Activated naive CD4-positive, alpha-beta T cell treated with anti-CD3 and anti-CD28 coated beads for 36 hours (primary cell): Measurements from ENCODE around the gene TAF9. TPM values are rescaled to one million over a fixed set of nuclear protein-coding genes. Genes with fewer than 3 reads are reported as not detected.
"Not testable (repeated sequence)": the region's sequence is repeated elsewhere in the genome, so short reads cannot be mapped to it uniquely, and the experiment has no call there.

Experiments
- CTCF ChIA-PET: fragments of 350-600 bp; sonication (Branson Sonifier 250); formaldehyde crosslinking; loops from one replicate; lab custom pipeline; 2021; ENCODE audit warnings: antibody characterized with exemption; lab: Charles Lee
- DNase-seq: peaks from one replicate; pipeline ENCODE4 v3.0.0-alpha.2; 2020
- H3K27ac Mint-ChIP-seq: one replicate; pipeline ENCODE4 v1.8.0; 2021; ENCODE audit warnings: mild to moderate bottlenecking, mixed read lengths
- H3K27me3 Mint-ChIP-seq: one replicate; pipeline ENCODE4 v1.8.0; 2021; ENCODE audit warnings: low read depth, mixed read lengths
- H3K36me3 Mint-ChIP-seq: one replicate; pipeline ENCODE4 v1.8.0; 2021; ENCODE audit warnings: low read depth, mixed read lengths
- H3K4me1 Mint-ChIP-seq: one replicate; pipeline ENCODE4 v1.8.0; 2021; ENCODE audit warnings: low read depth, mixed read lengths
- H3K4me3 Mint-ChIP-seq: one replicate; pipeline ENCODE4 v1.8.0; 2021; ENCODE audit warnings: mild to moderate bottlenecking, moderate library complexity, mixed read lengths
- H3K9me3 Mint-ChIP-seq: one replicate; pipeline ENCODE4 v1.8.0; 2021; ENCODE audit warnings: mixed read lengths
- intact Hi-C: fragments of 100-400 bp; cut with micrococcal nuclease; formaldehyde crosslinking; loops from one replicate; pipeline ENCODE4 v1.15.1; 2023
- total RNA-seq, 2 experiments: library from RNA; stranded (reverse); gene quantifications; one replicate each; pipeline ENCODE4 v1.2.3, GENCODE V29; 2021

Gene TAF9, protein sequence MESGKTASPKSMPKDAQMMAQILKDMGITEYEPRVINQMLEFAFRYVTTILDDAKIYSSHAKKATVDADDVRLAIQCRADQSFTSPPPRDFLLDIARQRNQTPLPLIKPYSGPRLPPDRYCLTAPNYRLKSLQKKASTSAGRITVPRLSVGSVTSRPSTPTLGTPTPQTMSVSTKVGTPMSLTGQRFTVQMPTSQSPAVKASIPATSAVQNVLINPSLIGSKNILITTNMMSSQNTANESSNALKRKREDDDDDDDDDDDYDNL
- 10 to 100 TPM; 74.9 to 79.1 TPM for total RNA-seq

DNA sequence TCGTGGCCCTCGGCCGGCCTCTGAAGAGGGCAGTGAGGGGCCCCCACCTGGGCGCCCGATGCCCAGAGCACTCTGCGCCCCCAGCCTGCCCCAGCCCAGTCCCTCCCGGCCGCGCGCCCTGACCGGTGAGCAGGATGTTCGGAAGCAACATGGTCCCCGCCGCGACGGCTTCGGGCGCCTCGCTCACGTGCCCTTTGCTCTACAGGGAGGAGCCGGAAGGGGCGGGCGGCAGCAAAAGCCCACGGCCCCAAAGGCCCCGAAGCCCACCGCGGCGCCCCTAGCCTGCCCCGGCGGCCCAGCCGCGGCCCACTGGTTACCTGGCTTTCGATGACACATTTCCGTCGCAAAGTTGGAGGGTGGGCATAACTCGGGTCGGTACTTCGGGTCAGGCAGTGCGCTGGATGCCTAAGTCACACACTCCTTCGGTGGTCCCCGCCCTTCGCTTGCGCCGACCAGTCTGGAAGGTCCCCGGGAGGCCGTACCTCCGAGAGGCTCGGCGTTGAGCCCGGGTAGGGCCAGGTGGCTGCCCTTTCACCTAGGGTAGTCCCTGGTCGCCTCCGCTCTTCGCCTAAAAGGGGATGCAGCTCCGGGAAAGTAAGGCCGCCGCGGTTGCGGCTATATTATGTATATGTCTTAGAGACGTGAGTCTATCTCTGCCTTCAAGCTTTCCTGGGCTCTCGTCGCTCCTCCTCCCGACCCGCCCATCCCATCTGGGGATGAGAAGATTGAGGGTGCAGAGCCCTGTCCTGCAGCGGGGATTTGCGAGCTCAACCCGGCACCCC lies at the start of gene TAF9, which contains the start of the genes AK6 and RAD17:
Gene TAF9, minus strand, starts transcription at position 181 of the 782 bp plus-strand sequence. CDS start 3,783 bp downstream, outside the sequence.
Gene AK6, minus strand, starts transcription at position 181 of the 782 bp plus-strand sequence. Its CDS starts 30 bp downstream, at position 151.
Gene RAD17, plus strand, starts transcription at position 479 of the 782 bp plus-strand sequence. CDS start 2,391 bp downstream, outside the sequence.
- Mint-ChIP-seq H3K4me3 (peak within 1 kb of the TSS; percentile 96), H3K36me3 (peaks cover 23% of the 10 kb centered on the region), H3K9me3 (no peaks in the 10 kb centered on the region), H3K4me1 (peaks cover 42% of the 10 kb centered on the region), H3K27ac (peak within 1 kb of the TSS; percentile 96), H3K27me3 (no peaks in the 10 kb centered on the region)
- DNase-seq: peak; percentile 94
- intact Hi-C loops: loop anchor here (1.0 to 5.0 kb wide), 7 partner anchors 37 to 327 kb away; partner anchors contain the start of genes CCDC125, CCNB1 and CENPH
- CTCF ChIA-PET: interaction anchor here (0.8 to 1.7 kb wide), 2 partner anchors 276 to 326 kb away, joined by 4 to 5 read pairs; no protein-coding TSS in a partner anchor

DNA sequence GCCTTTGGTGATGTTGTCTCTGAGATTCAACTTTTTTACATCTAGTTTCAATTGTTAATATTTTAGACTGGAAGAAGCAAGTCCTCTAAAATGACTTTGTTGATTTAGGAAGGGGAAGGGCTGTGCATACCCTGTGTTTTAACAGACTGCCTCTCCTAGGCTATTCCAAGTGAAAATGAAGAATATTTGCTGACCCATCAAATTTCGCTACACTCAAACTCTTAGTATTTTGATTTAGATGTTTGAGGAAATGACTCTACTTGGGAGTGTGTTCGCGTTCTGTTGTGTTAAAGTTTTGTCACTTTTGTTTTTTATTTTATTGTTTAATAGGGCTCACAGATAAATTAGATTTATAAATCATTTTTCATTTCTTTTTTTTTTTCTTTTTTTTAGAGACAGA lies 49.2 kb upstream of the TAF9 start:
- Mint-ChIP-seq H3K27ac (no peak overlapping the region), H3K27me3 (no peaks in the 10 kb centered on the region), H3K9me3 (peaks cover 3% of the 10 kb centered on the region), H3K36me3 (peaks cover 2% of the 10 kb centered on the region), H3K4me3 (no peak overlapping the region), H3K4me1 (peaks cover 2% of the 10 kb centered on the region)
- CTCF ChIA-PET: no interaction called here
- no peak for DNase-seq
- intact Hi-C loops: no loop called here

- Mint-ChIP-seq H3K27me3 (no peaks in the 10 kb centered on the region), H3K9me3 (no peaks in the 10 kb centered on the region), H3K4me3 (no peak overlapping the region), H3K4me1 (peaks cover 2% of the 10 kb centered on the region), H3K27ac (no peak overlapping the region), H3K36me3 (peaks cover 3% of the 10 kb centered on the region)
- DNase-seq: no peak
- intact Hi-C loops: no loop called here
- CTCF ChIA-PET: no interaction called here
These were observed 47.4 kb upstream of the TAF9 start for GRCh38 chr5:69416699-69417098.

DNA sequence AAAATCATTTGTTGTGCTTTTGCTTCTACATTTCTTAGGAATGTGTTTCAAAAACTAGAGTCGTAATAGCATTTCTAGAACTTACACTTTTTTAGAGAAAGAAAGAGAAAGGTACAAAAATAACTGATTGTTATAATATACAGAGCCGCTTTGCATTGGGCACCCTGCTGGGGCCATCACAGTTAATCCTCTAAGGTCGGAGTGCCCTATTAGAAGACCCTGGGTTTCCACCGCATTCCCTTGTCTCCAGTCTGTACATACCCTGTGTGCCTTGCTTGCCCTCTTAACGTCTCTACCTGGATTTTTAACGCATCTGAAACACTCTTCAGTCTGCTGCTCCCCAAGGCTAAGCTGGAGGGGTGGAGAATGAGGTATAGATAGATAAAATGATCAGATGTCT lies 46.9 kb upstream of the TAF9 start:
- Mint-ChIP-seq H3K36me3 (peaks cover 7% of the 10 kb centered on the region), H3K4me3 (peak overlapping the region; percentile 7), H3K4me1 (peaks cover 2% of the 10 kb centered on the region), H3K9me3 (no peaks in the 10 kb centered on the region), H3K27ac (no peak overlapping the region), H3K27me3 (no peaks in the 10 kb centered on the region)
- DNase-seq: no peak
- intact Hi-C loops: no loop called here
- CTCF ChIA-PET: no interaction called here

GRCh38 chr5:69415584-69415958 lies 46.3 kb upstream of the TAF9 start:
- no peaks in the 10 kb centered on the region for H3K9me3 Mint-ChIP-seq
- no peak for DNase-seq
- intact Hi-C loops: no loop called here

GRCh38 chr5:69414885-69415583 lies 45.7 kb upstream of the TAF9 start, which contains the start of gene MARVELD2:
MARVELD2 (plus strand) TSS chr5:69415116; CDS start chr5:69419386, 4,270 bp downstream.
- CTCF ChIA-PET: no interaction called here
- H3K36me3 Mint-ChIP-seq: peaks cover 8% of the 10 kb centered on the region
- H3K4me1 Mint-ChIP-seq: peaks cover 2% of the 10 kb centered on the region
- intact Hi-C loops: no loop called here
- no peaks in the 10 kb centered on the region for H3K27me3 Mint-ChIP-seq
- peak within 1 kb of the TSS; percentile 52 for H3K4me3 Mint-ChIP-seq
- peak; percentile 58 for DNase-seq
- no peak within 1 kb of the TSS for H3K27ac Mint-ChIP-seq
- H3K9me3 Mint-ChIP-seq: no peaks in the 10 kb centered on the region

More at GRCh38 chr5:69415584-69415958, 46.3 kb upstream of the TAF9 start:
- Mint-ChIP-seq H3K27me3 (no peaks in the 10 kb centered on the region), H3K4me1 (peaks cover 2% of the 10 kb centered on the region), H3K4me3 (peak overlapping the region; percentile 52), H3K27ac (no peak overlapping the region), H3K36me3 (peaks cover 8% of the 10 kb centered on the region)
- CTCF ChIA-PET: no interaction called here

DNA sequence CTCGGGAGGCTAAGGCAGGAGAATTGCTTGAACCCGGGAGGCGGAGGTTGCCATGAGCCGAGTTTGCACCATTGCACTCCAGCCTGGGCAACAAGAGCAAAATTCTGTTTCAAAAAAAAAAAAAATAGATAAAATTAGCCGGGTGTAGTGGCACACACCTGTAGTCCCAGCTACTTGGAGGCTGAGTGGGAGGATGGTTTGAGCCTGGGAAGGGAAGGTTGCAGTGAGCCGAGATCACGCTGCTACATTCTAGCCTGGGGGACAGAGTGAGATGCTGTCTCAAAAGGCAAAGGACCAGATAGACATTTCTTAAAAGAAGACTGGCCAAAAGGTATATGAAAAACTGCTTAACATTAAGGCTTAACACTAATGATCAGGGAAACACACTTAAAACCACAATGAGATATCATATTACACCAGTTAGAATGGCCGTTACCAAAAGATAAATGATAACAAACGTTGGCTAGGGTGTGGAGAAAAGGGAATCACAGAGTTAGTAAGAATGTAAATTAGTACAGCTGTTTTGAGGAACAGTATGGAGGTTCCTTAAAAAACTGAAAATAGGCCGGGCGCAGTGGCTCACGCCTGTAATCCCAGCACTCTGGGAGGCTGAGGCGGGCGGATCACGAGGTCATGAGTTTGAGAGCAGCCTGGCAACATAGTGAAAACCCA lies 35.5 kb upstream of the TAF9 start:
- Mint-ChIP-seq H3K9me3 (peaks cover 2% of the 10 kb centered on the region), H3K4me1 (no peaks in the 10 kb centered on the region), H3K27ac (no peak overlapping the region), H3K4me3 (no peak overlapping the region), H3K27me3 (no peaks in the 10 kb centered on the region), H3K36me3 (peaks cover 36% of the 10 kb centered on the region)
- no peak for DNase-seq
- intact Hi-C loops: no loop called here
- CTCF ChIA-PET: interaction anchor here (0.6 to 1.0 kb wide), 2 partner anchors 27 to 311 kb away, joined by 3 to 4 read pairs; partner anchors contain the start of gene SLC30A5

GRCh38 chr5:69378376-69378775 lies 9.1 kb upstream of the TAF9 start:
- H3K9me3 Mint-ChIP-seq: no peaks in the 10 kb centered on the region
- CTCF ChIA-PET: interaction anchor here (0.6 kb wide), 1 partner anchor 26 kb away, joined by 3 read pairs; no protein-coding TSS in a partner anchor
- DNase-seq: no peak
- intact Hi-C loops: no loop called here
- no peaks in the 10 kb centered on the region for H3K27me3 Mint-ChIP-seq
- H3K36me3 Mint-ChIP-seq: peaks cover 6% of the 10 kb centered on the region
- H3K27ac Mint-ChIP-seq: no peak overlapping the region
- H3K4me3 Mint-ChIP-seq: no peak overlapping the region
- H3K4me1 Mint-ChIP-seq: peaks cover 3% of the 10 kb centered on the region

GRCh38 chr5:69374911-69375446 lies 5.7 kb upstream of the TAF9 start:
- DNase-seq: no peak
- peaks cover 17% of the 10 kb centered on the region for H3K4me1 Mint-ChIP-seq
- H3K4me3 Mint-ChIP-seq: no peak overlapping the region
- CTCF ChIA-PET: interaction anchor here (0.7 kb wide), 1 partner anchor 43 kb away, joined by 3 read pairs; no protein-coding TSS in a partner anchor
- no peaks in the 10 kb centered on the region for H3K9me3 Mint-ChIP-seq
- no peaks in the 10 kb centered on the region for H3K27me3 Mint-ChIP-seq
- intact Hi-C loops: no loop called here
- no peak overlapping the region for H3K27ac Mint-ChIP-seq
- H3K36me3 Mint-ChIP-seq: peaks cover 5% of the 10 kb centered on the region

DNA sequence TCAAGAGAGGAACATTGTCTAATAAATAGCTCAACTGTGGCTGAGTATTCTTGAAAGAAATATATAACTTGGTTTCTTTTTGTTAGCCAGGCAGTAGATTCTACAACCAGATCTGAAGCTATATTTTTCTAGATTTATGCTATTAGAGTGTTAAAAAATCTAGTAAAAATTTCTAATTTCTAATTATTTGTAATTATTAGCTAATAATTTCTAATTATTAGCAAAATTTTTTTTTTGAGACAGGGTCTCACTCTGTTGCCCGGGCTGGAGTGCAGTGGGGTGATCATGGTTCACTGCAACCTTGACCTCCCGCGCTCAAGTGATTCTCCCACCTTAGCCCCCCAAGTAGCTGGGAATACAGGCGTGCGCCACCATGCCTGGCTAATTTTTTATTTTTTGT lies 3.1 kb upstream of the TAF9 start:
- CTCF ChIA-PET: interaction anchor here (0.8 to 1.2 kb wide), 3 partner anchors 38 to 329 kb away, joined by 3 read pairs; partner anchors contain the start of gene SLC30A5
- DNase-seq: no peak
- intact Hi-C loops: no loop called here
- Mint-ChIP-seq H3K4me1 (peaks cover 25% of the 10 kb centered on the region), H3K36me3 (peaks cover 10% of the 10 kb centered on the region), H3K27me3 (no peaks in the 10 kb centered on the region), H3K27ac (no peak overlapping the region), H3K4me3 (no peak overlapping the region), H3K9me3 (no peaks in the 10 kb centered on the region)

DNA sequence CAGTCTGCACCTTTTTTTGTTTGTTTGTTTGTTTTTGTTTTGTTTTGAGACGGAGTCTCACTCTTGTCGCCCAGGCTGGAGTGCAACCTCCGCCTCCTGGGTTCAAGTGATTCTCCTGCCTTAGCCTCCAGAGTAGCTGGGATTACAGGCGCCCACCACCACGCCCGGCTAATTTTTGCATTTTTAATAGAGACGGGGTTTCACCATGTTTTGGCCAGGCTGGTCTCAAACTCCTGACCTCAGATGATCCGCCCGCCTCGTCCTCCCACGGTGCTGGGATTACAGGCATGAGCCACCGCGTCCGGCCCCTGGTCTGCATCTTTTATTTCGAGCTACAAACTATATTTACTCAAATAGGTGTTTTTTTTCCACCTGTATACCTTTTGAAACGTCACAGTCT lies 1.0 kb upstream of the TAF9 start:
- DNase-seq: peak; percentile 22
- Mint-ChIP-seq H3K36me3 (peaks cover 17% of the 10 kb centered on the region), H3K4me1 (peaks cover 38% of the 10 kb centered on the region), H3K27ac (peak overlapping the region; percentile 95), H3K4me3 (peak overlapping the region; percentile 96)
- H3K27me3 Mint-ChIP-seq, H3K9me3 Mint-ChIP-seq, intact Hi-C loops: not testable (repeated sequence)
- CTCF ChIA-PET: interaction anchor here (0.8 to 1.7 kb wide), 2 partner anchors 277 to 327 kb away, joined by 4 to 5 read pairs; no protein-coding TSS in a partner anchor
